ENCODE results near the gene MITF.

DNA sequence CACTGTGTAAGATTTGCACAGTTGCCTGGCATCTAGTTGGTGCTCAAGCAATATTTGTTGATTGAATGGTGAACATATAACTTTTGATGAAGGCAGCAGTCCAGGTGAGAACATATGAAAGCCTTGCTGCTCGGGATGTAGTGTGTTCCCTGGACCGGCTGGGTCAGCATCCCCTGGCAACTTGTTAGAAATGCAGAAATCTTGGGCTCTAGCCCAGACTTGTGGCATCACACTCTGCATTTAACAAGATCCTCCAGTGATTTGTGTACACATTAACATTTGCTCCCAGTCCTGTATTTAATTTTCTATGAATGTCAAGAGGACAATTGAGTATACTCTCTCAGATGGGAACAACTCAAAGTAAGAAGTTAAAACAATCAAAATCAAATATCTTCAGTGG lies 191.3 kb downstream of the MITF start:
- TF ChIP-seq, protein P1, sequence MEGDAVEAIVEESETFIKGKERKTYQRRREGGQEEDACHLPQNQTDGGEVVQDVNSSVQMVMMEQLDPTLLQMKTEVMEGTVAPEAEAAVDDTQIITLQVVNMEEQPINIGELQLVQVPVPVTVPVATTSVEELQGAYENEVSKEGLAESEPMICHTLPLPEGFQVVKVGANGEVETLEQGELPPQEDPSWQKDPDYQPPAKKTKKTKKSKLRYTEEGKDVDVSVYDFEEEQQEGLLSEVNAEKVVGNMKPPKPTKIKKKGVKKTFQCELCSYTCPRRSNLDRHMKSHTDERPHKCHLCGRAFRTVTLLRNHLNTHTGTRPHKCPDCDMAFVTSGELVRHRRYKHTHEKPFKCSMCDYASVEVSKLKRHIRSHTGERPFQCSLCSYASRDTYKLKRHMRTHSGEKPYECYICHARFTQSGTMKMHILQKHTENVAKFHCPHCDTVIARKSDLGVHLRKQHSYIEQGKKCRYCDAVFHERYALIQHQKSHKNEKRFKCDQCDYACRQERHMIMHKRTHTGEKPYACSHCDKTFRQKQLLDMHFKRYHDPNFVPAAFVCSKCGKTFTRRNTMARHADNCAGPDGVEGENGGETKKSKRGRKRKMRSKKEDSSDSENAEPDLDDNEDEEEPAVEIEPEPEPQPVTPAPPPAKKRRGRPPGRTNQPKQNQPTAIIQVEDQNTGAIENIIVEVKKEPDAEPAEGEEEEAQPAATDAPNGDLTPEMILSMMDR (IDR thresholded peaks at IDR 0.05), result no peak
- no peak for TF ChIP-seq POLR2A (IDR thresholded peaks at IDR 0.05)

Measured in esophagus squamous epithelium (tissue), 4 donors.